ENCODE results near the gene EXTL2. TPM values are rescaled to one million over a fixed set of nuclear protein-coding genes. Genes with fewer than 3 reads are reported as not detected.
"Not testable (repeated sequence)": the region's sequence is repeated elsewhere in the genome, so short reads cannot be mapped to it uniquely, and the experiment has no call there.

Gene EXTL2
- polyA plus RNA-seq, 3 donors: 4.3 to 10.0 (median 6.4) TPM

DNA sequence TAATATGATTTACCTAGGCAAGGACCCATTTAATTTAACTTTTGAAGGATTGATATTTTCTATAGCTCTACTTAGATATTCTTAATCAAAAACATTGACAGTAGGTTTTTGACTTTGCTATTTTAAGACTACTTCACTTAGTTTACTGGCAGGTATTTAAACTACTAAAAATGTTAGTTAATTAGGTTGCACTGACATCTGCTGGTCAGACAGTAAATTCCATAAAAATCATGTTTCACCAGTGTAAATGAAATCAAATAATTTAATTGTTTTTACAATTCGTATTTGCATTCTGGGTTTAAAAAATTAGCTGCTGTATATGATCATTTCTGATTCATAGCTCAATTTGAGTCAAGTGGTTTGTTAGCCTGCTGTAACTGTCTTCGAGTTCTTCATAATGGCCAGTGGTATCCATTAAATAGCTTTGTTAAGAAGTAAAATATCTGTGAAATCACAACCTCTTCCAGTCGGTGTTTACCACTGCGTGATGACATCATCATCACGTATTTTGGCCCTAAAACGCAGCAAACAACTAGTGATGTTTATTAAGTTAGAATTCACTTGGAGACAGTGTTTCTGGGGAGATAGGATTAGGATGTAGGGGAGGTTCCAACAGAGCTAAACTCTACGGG lies 26.2 kb downstream of the EXTL2 start:
- 10 to 15% (median 13%) methylated on average over 7 of the region's 7 CpGs for WGBS, 3 donors
- H3K27ac ChIP-seq (ENCODE audit: low read depth, low read length): no peak overlapping the region

- WGBS, 3 donors: 62 to 78% (median 67%) methylated on average over 2 of the region's 2 CpGs
- H3K27ac ChIP-seq (ENCODE audit: low read depth, low read length): no peak overlapping the region
Observed at GRCh38 chr1:100866901-100867206, 27.8 kb downstream of the EXTL2 start.

GRCh38 chr1:100866041-100866900 lies 28.4 kb downstream of the EXTL2 start:
- H3K27ac ChIP-seq (ENCODE audit: low read depth, low read length): no peak overlapping the region
- 20 to 37% (median 22%) methylated on average over 5 of the region's 5 CpGs for WGBS, 3 donors

GRCh38 chr1:100862591-100862990 lies 32.1 kb downstream of the EXTL2 start:
- 73 to 80% (median 77%) methylated on average over 2 of the region's 2 CpGs for WGBS, 3 donors
- no peak overlapping the region for H3K27ac ChIP-seq (ENCODE audit: low read depth, low read length)

- no peak overlapping the region for H3K27ac ChIP-seq (ENCODE audit: low read depth, low read length)
- WGBS, 3 donors: 71 to 84% (median 75%) methylated on average over 1 of the region's 1 CpG
Observed at GRCh38 chr1:100861379-100861778, 33.3 kb downstream of the EXTL2 start.

DNA sequence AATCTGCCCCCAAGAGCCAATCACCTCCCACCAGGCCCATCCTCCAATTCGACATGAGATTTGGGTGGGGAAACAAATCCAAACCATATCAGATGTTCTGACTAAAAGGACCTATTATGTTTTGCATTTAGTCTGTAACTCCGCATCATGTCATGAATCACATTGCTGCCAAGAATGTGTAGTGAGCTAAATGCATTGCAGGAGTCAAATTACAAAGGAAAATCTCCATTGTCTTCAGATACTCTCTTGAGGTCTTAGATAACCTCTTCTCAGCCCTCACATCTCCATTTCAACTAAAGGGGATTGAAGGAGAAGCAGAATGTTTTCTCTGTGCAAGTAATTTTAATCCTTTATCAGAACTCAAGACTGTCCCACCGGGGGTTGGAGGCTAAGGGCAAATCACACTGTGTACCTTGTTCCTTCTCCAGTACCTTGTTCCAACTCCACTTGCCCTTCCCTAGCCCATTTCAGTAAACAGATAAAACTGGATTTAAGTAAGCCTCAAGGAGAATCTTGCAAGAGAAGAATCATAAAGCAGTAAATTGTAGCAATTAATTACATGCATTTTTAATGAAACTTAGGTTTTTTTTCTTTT lies 34.1 kb downstream of the EXTL2 start:
- no peak overlapping the region for H3K27ac ChIP-seq (ENCODE audit: low read depth, low read length)
- 58 to 74% (median 71%) methylated on average over 3 of the region's 3 CpGs for WGBS, 3 donors

GRCh38 chr1:100855116-100855515 lies 39.5 kb downstream of the EXTL2 start:
- not testable (repeated sequence) for H3K27ac ChIP-seq (ENCODE audit: low read depth, low read length)

DNA sequence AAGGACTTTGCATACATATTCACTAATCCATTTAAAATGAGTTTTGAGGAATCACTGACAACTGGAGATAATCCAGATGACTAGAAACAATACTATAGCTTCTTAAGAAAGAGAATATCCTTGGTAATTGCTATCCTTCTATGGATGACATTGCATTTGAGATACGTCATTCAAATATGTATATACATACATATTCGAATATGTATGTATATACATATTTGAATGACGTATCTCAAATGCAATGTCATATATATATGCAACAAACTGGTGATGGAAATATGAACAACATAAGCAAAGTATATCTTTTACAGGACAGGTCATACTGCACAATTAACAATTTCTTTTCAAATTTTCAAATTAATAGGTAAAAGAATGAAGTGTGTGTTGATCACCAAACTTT lies 41.7 kb downstream of the EXTL2 start:
- WGBS, 3 donors: 91 to 97% (median 94%) methylated on average over 3 of the region's 3 CpGs
- H3K27ac ChIP-seq (ENCODE audit: low read depth, low read length): no peak overlapping the region

DNA sequence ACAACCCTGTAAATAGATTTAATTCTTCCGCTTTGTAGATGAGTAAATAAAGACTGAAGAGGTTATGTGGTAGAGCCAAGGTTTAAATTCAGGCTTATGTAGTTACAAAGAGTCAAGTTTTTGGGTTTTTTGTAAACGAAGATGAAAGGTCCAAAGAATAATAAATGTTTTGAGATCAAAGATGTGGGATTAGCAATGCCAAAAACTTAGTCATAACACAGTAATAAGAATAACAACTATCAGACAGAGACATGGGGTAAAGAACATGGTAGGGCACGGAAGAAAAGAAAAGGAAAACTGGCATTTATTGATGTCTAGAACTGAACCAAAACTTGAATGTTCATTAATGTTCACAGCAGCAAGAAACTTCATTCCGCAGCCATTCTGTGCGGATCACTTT lies 42.9 kb downstream of the EXTL2 start:
- H3K27ac ChIP-seq (ENCODE audit: low read depth, low read length): no peak overlapping the region
- 83 to 93% (median 91%) methylated on average over 5 of the region's 5 CpGs for WGBS, 3 donors

DNA sequence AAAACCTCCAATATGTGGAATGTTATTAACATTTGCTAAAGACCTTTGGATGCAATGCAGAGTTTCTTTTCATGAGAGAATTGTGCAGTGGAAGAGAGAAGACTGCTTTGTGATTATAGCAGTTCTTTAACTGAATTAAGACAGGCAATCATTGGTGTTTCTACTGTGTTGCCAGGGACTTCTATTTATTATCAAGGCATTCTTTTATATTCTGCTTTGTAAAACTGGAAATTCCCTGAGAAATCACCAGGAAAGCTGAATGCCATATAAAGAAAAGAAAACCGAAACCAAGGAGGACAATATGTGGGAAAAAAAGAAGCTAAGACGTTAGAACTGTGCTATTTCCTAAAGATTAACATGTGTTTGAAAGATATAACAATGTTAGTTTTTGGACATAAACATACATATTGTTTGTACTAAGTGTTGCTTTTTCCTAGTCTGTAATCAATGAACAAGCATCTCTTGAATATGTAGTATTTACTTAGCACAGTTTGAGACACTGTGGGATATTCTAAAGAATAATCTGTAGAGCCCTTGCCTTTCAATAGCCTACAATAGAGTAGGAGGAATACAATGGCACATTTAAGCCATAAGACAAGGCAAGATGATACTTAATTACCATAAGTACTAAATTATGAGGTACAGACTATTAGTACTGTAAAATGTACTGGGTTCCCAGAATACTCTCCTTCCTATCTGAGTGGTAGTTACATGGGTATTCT lies 47.1 kb downstream of the EXTL2 start:
- 4 to 23% (median 7%) methylated on average over 2 of the region's 2 CpGs for WGBS, 3 donors
- H3K27ac ChIP-seq (ENCODE audit: low read depth, low read length): no peak overlapping the region

DNA sequence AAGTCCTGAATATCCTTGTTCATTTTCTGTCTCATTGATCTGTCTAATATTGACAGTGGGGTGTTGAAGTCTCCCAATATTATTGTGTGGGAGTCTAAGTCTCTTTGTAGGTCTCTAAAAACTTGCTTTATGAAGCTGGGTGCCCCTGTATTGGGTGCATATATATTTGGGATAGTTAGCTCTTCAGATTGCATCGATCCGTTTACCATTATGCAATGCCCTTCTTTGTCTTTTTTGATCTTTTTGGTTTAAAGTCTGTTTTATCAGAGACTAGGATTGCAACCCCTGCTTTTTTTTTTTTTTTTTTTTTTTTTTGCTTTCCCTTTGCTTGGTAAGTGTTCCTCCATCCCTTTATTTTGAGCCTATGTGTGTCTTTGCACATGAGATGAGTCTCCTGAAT lies 51.5 kb downstream of the EXTL2 start:
- WGBS, 3 donors: 98 to 100% (median 98%) methylated on average over 2 of the region's 2 CpGs
- not testable (repeated sequence) for H3K27ac ChIP-seq (ENCODE audit: low read depth, low read length)

GRCh38 chr1:100835866-100836842 lies 58.5 kb downstream of the EXTL2 start:
- no peak overlapping the region for H3K27ac ChIP-seq (ENCODE audit: low read depth, low read length)

DNA sequence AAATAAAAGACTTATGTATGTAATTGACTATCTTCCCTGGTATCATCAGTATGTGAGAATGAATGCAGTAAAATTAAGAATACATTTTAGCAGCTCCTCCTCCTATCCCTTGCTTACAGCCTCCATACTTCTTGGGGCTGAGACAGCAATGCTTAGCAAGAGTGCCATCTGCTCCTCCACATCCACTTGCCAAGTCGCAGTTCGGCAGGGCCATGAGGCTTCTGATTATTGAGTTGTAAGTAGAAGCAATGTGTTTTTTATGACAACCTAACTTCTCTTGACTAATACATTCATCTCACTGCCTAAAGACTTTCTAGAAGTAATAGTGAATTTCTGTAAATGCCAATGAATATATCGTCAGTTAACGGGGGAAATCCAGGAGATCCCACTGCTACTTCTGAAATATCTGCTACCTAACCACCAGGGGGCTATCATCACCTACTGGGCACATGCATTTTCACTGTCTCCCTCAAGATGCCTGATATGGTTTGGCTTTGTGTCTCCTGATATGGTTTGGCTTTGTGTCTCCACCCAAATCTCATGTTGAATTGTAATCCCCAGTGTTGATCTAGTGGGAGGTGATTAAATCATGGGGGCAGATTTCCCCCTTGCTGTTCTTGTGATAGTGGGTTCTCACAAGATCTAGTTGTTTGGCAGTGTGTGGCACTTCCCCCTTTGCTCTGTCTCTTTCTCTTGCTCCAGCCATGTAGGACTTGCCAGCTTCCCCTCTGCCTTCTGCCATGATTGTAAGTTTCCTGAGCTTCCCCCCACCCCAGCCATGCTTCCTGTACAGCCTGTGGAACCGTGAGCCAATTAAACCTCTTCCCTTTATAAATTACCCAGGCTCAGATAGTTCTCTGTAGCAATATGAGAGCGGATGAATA lies 59.6 kb downstream of the EXTL2 start:
- H3K27ac ChIP-seq (ENCODE audit: low read depth, low read length): no peak overlapping the region
- 74 to 83% (median 78%) methylated on average over 6 of the region's 6 CpGs for WGBS, 3 donors

More at GRCh38 chr1:100835866-100836842, 58.5 kb downstream of the EXTL2 start:
- WGBS, 3 donors: 79 to 84% (median 81%) methylated on average over 9 of the region's 9 CpGs

GRCh38 chr1:100832694-100833428 lies 61.8 kb downstream of the EXTL2 start:
- 68 to 91% (median 91%) methylated on average over 6 of the region's 6 CpGs for WGBS, 3 donors

GRCh38 chr1:100825666-100826065 lies 69.0 kb downstream of the EXTL2 start:
- WGBS, 3 donors: 88 to 91% (median 91%) methylated on average over 2 of the region's 2 CpGs
- H3K27ac ChIP-seq (ENCODE audit: low read depth, low read length): not testable (repeated sequence)

More at GRCh38 chr1:100832694-100833428, 61.8 kb downstream of the EXTL2 start:
- no peak overlapping the region for H3K27ac ChIP-seq (ENCODE audit: low read depth, low read length)
